Measurements from ENCODE around the gene ROCK1. TPM values are rescaled to one million over a fixed set of nuclear protein-coding genes. Genes with fewer than 3 reads are reported as not detected.
A peak's percentile ranks its signal among the peaks of the same experiment; 100 is the strongest.

Gene ROCK1
- total RNA-seq, 2 donors from 2014 or later, result 36.3 to 39.1 TPM

DNA sequence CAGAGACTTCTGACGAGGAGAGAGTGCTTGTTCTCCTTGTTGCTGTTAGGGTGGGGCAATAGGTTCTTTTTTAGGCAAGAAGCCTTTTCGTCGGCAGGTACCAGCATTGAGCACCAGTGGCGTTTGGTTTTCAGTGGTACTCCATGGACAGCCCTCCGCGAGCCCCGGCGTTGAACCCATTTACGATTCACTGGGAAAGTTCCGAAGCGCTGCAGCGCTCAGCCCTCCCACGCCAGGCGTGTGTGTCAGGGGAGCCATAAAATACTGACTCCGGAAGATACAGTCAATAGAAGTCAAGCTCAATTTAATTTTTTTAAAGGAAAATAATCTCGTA lies 494 bp upstream of the ROCK1 start:
- intact Hi-C loops (cut with DNase I), result no loop called here
- ATAC-seq (peak; percentile 31 to 59), DNase-seq (no peak)

GRCh38 chr18:21110713-21111345 lies 784 bp downstream of the ROCK1 start:
- intact Hi-C loops (cut with DNase I), result no loop called here
- ATAC-seq, result peak; percentile 8 to 13
- DNase-seq, result peak; percentile 52

- DNase-seq (no peak), ATAC-seq (no peak)
- intact Hi-C loops (cut with DNase I), result loop anchor here in 1 of 2 donors (5.0 kb wide), 1 partner anchor 53 kb away; no protein-coding TSS in a partner anchor
Measured at GRCh38 chr18:21109936-21110712, 1.5 kb downstream of the ROCK1 start.

GRCh38 chr18:21105936-21106335 lies 5.7 kb downstream of the ROCK1 start:
- intact Hi-C loops (cut with DNase I), result loop anchor here in 1 of 2 donors (5.0 kb wide), 1 partner anchor 49 kb away; no protein-coding TSS in a partner anchor
- ATAC-seq, result no peak
- DNase-seq, result no peak

DNA sequence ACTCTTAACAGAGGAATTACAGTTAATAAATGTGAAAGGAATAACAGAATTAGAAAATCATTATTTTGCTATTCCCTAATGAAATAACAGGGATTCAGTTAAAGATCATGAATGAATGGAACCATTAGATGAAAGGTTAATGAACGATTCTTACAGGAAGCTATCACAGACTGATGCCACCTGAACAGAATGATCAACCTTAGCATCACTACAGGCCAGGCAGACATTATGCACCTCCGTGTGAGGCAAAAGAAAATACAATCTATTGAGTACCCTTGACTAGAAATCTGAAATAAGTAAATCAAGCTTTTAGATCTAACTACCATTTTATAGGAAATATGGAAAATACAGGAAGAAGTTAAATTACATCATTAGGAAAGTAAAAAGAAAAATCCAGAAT lies 10.4 kb downstream of the ROCK1 start:
- intact Hi-C loops (cut with DNase I), result no loop called here
- DNase-seq (no peak), ATAC-seq (no peak)

DNA sequence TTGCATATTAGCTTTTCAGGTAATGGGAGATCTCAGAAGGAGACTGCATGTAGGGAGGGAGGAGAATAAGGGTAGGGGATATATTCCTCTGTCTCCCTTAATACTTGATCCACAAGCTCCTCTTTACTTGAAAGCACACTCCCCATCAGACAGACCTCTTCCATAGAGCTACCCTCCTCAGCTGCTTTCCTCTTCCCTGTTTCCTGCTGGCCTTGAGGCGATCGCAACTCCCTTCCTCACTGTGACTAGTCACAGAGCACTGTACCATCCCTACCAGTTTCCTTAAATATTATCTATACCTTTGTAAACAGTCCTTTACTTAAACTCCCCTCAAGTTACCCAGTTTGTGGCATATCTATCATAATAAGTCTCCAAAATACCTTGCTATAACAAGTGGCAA lies 10.9 kb downstream of the ROCK1 start:
- ATAC-seq (no peak), DNase-seq (no peak)
- intact Hi-C loops (cut with DNase I), result no loop called here

DNA sequence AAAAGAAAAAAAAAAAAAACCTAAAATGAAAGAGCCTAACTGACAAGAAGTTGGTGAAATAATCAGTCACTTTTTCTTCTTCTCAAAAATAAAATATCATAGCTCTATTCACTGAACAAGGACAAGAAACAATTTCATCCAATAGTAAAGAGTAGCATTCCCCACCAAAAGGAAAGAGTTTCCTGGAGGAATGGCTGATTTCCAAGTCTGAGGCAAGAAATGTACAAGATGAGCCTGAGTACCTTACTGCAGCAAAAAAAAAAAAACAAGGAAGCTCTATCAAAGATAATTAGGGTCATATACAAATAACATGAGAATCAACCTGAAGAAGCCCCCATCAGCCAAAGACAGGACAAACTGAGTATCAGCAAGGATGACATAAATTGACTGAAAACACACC lies 11.5 kb downstream of the ROCK1 start:
- ATAC-seq, result no peak
- no peak for DNase-seq
- intact Hi-C loops (cut with DNase I), result no loop called here

- DNase-seq, result no peak
- intact Hi-C loops (cut with DNase I), result no loop called here
- ATAC-seq, result no peak
Measured at GRCh38 chr18:21099442-21099841, 12.2 kb downstream of the ROCK1 start.

GRCh38 chr18:21096760-21097159 lies 14.9 kb downstream of the ROCK1 start:
- DNase-seq (no peak), ATAC-seq (no peak)
- intact Hi-C loops (cut with DNase I), result no loop called here

DNA sequence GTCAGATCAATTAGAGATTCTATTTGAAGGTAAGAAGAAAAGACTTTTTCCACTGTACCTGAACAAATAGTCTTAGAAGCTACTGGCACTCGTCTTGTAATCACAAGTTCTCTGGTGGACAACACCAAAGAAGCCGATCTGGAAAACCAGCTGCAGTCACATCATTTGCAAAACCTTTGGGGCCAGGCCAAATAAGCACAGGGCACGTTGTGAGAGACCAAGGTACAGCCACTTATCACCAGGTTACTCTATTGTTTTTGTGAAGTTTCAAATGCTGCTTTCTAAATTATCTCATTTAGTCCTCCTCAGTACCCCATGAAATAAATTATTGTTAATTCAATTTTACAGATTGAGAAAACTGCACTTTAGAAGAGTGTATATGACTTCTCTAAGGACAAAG lies 18.5 kb downstream of the ROCK1 start:
- ATAC-seq, result no peak
- DNase-seq, result no peak

DNA sequence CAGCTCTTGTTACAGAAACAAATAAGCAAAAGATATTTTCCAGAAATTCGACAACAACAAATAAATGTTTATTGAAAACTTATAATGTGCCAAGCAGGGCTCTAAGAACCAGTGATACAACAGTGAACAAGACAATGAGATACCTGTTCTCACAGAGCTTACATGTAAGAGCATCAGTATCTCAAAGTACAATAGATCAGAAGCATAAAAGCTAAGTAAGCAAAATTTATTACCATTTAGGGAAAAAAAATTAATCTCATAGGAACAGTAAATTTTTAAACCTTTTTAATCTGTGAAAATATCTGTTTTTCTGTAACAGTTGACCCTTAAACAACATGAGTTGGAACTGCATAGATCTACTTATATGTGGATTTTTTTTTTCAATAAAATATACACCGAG lies 20.9 kb downstream of the ROCK1 start:
- DNase-seq (no peak), ATAC-seq (no peak)
- intact Hi-C loops (cut with DNase I), result no loop called here

More for the DNA sequence above, 18.5 kb downstream of the ROCK1 start:
- intact Hi-C loops (cut with DNase I), result no loop called here

GRCh38 chr18:21085579-21086166 lies 25.9 kb downstream of the ROCK1 start:
- DNase-seq, result no peak
- intact Hi-C loops (cut with DNase I), result no loop called here
- no peak for ATAC-seq

DNA sequence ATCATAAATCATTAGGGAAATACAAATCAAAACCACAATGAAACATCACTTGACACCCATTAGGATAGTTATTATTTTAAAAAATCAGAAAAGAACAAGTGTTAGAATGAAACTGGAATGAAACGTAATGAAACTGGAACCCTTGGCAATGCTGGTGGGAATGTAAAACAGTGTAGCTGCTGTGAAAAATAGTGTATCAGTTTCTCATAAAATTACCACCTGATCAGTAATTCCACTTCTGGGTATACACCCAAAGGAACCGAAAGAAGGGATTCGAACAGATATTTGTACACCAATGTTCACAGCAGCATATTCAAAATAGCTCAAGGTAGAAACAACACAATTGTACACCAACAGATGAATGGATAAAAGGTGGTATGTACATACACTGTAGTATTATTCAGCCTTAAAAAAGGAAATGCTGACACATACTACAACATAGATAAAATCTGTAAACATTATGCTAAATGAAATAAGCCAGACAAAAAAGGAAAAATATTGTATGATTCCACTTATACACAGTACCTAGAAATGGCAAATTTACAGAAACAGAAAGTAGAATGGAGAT lies 27.0 kb downstream of the ROCK1 start:
- intact Hi-C loops (cut with DNase I), result no loop called here
- no peak for DNase-seq
- no peak for ATAC-seq

DNA sequence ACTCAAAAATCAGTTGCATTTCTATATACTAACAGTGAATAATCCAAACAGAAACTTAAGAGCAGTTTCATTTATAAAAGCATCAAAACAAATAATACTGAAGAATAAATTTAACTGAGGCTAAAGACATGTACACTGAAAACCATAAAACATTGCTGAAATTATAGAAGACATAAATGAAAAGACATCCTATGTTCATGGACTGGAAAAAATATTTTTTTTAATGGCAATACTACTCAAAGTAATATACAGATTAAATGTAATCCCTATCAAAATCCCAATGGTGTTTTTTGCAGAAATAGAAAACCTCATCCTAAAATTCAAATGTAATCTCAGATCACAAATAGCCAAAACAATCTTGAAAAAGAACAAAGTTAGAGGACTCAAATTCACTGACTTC lies 28.6 kb downstream of the ROCK1 start:
- intact Hi-C loops (cut with DNase I), result no loop called here
- ATAC-seq (no peak), DNase-seq (no peak)

DNA sequence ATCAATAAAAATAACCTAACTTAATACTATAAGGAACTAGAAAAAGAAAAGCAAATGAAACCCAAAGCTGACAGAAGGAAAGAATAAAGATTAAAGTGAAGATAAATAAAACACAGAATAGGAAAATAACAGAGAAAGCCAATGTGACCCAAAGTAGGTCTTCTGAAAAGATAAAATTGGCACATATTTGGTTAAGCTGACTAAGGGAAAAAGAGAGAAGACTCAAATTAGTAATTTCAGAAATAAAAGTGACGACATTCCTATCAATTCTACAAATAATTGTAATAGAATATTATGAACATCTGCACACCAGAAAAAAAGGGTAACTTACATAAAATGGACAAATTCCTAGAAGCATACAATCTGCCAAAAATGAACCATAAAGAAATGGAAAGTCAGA lies 30.2 kb downstream of the ROCK1 start:
- no peak for DNase-seq
- intact Hi-C loops (cut with DNase I), result no loop called here
- no peak for ATAC-seq

GRCh38 chr18:21080576-21080975 lies 31.0 kb downstream of the ROCK1 start:
- no peak for DNase-seq
- ATAC-seq, result no peak
- intact Hi-C loops (cut with DNase I), result no loop called here

- ATAC-seq (no peak), DNase-seq (no peak)
- intact Hi-C loops (cut with DNase I), result no loop called here
Measured at GRCh38 chr18:21074336-21075323, 37.0 kb downstream of the ROCK1 start.

GRCh38 chr18:21073180-21073579 lies 38.4 kb downstream of the ROCK1 start:
- ATAC-seq, result no peak
- intact Hi-C loops (cut with DNase I), result no loop called here
- no peak for DNase-seq

DNA sequence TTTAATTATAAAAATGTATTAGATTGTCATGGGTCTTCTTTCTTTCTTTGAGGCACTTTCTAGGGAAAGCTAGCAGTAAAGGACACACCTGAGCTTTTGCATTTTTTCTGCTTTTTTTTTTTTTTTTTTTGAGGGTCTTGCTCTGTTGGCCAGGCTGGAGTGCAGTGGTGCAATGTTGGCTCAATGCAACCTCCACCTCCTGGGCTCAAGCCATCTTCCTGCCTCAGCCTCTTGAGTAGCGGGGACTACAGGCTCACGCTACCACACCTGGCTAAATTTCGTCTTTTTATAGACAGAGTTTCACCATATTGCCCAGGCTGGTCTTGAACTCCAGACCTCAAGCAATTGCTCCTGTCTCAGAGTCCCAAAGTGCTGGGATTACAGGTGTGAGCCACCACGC lies 40.5 kb downstream of the ROCK1 start:
- intact Hi-C loops (cut with DNase I), result no loop called here
- ATAC-seq (no peak), DNase-seq (no peak)
